BJ (cell line): ENCODE measurements around the gene PTPN2. TPM values are rescaled to one million over a fixed set of nuclear protein-coding genes. Genes with fewer than 3 reads are reported as not detected.

Experiments
- CTCF ChIA-PET: fragments of 350-600 bp; formaldehyde crosslinking; extraction: SDS; loops from one replicate; lab custom pipeline; 2021; ENCODE audit warnings: antibody characterized with exemption, inconsistent platforms; lab: Yijun Ruan, JAX
- POLR2A ChIA-PET: fragments of 300-600 bp; sonication (Branson Sonifier 250); formaldehyde crosslinking; extraction: SDS; loops from one replicate; lab custom pipeline; 2021; ENCODE audit warnings: antibody characterized with exemption; lab: Charles Lee
- DNase-seq: peaks from one replicate; pipeline ENCODE4 v3.0.0-alpha.2; 2011; ENCODE audit warnings: low read depth
- H3K27me3 ChIP-seq: 2 replicates; pipeline ENCODE4 v1.6.0; 2011; ENCODE audit warnings: low read length; ENCODE audit not compliant: control insufficient read depth, insufficient read depth
- H3K36me3 ChIP-seq: 2 replicates; pipeline ENCODE4 v1.5.1; 2011; ENCODE audit warnings: low read length; ENCODE audit not compliant: control insufficient read depth, insufficient read depth
- H3K4me3 ChIP-seq: 2 replicates; pipeline ENCODE4 v1.5.1; 2011; ENCODE audit warnings: low read depth, mild to moderate bottlenecking, control low read depth, low read length
- CTCF ChIP-seq: IDR thresholded peaks from 2 replicates; pipeline ENCODE4 v1.5.1; 2011; ENCODE audit warnings: low read depth, mild to moderate bottlenecking, control low read depth, inconsistent platforms, low read length, moderate library complexity; ENCODE audit not compliant: insufficient read depth
- polyA plus RNA-seq: library from polyadenylated mRNA; depleted of rRNA; stranded (reverse); fragments of >200 nt; gene quantifications from 2 replicates; pipeline ENCODE4 v1.2.3, GENCODE V29; 2011

PTPN2 gene
- polyA plus RNA-seq, 1 experiment, result 14.5 TPM

DNA sequence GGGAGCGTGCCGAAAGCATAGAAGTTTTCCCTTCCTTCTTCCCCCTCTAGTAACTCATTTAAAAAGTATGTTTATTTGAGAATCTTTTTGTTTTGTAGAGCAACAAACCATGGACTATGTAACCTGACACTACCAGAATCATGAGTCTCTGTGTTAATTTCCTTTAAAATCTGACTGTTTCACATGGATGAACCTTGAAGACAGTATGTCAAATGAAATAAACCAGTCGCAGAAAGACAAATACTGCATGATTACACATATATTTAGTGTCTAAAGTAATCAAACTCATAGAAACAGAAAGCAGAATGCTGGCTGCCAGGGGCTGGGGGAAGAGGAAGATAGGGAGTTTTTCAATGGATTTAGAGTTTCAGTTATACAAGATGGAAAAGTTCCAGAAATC is 32.3 kb downstream of the PTPN2 start:
- no peak for DNase-seq
- POLR2A ChIA-PET, result no interaction called here
- Histone ChIP-seq H3K27me3 (no peaks in the 10 kb centered on the region), H3K36me3 (peaks cover 5% of the 10 kb centered on the region), H3K4me3 (no peak overlapping the region)
- CTCF ChIA-PET, result no interaction called here
- TF ChIP-seq CTCF, result no peak

DNA sequence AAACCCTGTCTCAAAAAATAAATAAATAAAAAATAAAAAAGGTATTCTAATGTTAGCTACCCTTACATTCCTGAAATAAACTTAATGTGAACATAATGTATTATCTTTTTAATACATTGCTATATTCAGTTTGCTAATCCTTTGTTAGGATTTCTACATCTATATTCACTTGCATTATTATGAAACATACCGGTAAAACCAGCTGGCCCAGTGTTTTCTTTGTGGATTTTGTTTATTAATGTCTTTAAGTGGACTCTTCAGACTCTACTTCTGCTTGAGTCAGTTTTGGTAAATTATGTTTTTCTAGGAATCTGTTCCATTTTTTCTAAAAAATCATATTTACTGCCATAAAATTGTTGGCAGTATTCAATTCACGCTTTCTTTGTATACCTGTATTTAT is 34.5 kb downstream of the PTPN2 start:
- H3K27me3 ChIP-seq, result no peaks in the 10 kb centered on the region
- CTCF ChIA-PET, result interaction anchor here (1.1 to 1.2 kb wide), 3 partner anchors 8 to 183 kb away, joined by 3 read pairs; no protein-coding TSS in a partner anchor
- POLR2A ChIA-PET, result no interaction called here
- H3K36me3 ChIP-seq, result no peaks in the 10 kb centered on the region
- no peak for DNase-seq
- no peak overlapping the region for H3K4me3 ChIP-seq
- no peak for TF ChIP-seq CTCF

GRCh38 chr18:12848405-12848804 is 35.6 kb downstream of the PTPN2 start:
- CTCF ChIA-PET, result interaction anchor here (1.1 to 1.2 kb wide), 2 partner anchors 103 to 182 kb away, joined by 3 read pairs; no protein-coding TSS in a partner anchor
- no peak for TF ChIP-seq CTCF
- POLR2A ChIA-PET, result no interaction called here

GRCh38 chr18:12844391-12844790 is 39.6 kb downstream of the PTPN2 start:
- Histone ChIP-seq H3K36me3 (no peaks in the 10 kb centered on the region), H3K27me3 (no peaks in the 10 kb centered on the region), H3K4me3 (no peak overlapping the region)
- ChIA-PET POLR2A (no interaction called here), CTCF (interaction anchor here (1.2 kb wide), 1 partner anchor 11 kb away, joined by 3 read pairs; no protein-coding TSS in a partner anchor)
- no peak for DNase-seq
- TF ChIP-seq CTCF, result no peak

More at GRCh38 chr18:12848405-12848804, 35.6 kb downstream of the PTPN2 start:
- DNase-seq, result no peak
- Histone ChIP-seq H3K36me3 (no peaks in the 10 kb centered on the region), H3K27me3 (no peaks in the 10 kb centered on the region), H3K4me3 (no peak overlapping the region)

GRCh38 chr18:12843420-12844350 is 40.4 kb downstream of the PTPN2 start:
- Histone ChIP-seq H3K4me3 (no peak overlapping the region), H3K36me3 (no peaks in the 10 kb centered on the region), H3K27me3 (no peaks in the 10 kb centered on the region)
- DNase-seq, result no peak
- no peak for TF ChIP-seq CTCF
- ChIA-PET CTCF (interaction anchor here (1.2 kb wide), 1 partner anchor 12 kb away, joined by 3 read pairs; no protein-coding TSS in a partner anchor), POLR2A (no interaction called here)
